Measurements from ENCODE around the gene HPCA.

DNA sequence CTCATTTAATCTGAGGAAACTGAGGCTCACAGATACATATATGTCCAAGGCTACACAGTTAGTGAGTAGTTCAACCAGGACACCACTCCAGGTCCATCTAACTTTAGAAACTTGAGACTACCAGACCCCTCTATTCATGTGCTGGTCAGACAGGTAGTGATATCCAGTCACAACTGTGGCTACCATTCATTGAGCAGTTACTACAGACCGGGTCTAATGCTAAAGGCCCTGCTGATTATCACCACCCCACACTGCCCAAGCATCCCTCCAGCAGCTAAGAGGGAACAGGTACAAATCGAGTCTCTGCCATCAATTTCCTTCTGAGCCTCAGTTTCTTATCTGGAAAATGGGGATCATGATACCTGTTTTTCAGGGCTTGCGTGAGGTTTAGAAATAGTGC, 5.3 kb downstream of the HPCA start:
- TF ChIP-seq, protein P1, sequence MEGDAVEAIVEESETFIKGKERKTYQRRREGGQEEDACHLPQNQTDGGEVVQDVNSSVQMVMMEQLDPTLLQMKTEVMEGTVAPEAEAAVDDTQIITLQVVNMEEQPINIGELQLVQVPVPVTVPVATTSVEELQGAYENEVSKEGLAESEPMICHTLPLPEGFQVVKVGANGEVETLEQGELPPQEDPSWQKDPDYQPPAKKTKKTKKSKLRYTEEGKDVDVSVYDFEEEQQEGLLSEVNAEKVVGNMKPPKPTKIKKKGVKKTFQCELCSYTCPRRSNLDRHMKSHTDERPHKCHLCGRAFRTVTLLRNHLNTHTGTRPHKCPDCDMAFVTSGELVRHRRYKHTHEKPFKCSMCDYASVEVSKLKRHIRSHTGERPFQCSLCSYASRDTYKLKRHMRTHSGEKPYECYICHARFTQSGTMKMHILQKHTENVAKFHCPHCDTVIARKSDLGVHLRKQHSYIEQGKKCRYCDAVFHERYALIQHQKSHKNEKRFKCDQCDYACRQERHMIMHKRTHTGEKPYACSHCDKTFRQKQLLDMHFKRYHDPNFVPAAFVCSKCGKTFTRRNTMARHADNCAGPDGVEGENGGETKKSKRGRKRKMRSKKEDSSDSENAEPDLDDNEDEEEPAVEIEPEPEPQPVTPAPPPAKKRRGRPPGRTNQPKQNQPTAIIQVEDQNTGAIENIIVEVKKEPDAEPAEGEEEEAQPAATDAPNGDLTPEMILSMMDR (IDR thresholded peaks at IDR 0.05), result no peak
- TF ChIP-seq POLR2AphosphoS5 (IDR thresholded peaks at IDR 0.05; ENCODE audit: low read depth, low read length), result no peak
- TF ChIP-seq, protein P2, sequence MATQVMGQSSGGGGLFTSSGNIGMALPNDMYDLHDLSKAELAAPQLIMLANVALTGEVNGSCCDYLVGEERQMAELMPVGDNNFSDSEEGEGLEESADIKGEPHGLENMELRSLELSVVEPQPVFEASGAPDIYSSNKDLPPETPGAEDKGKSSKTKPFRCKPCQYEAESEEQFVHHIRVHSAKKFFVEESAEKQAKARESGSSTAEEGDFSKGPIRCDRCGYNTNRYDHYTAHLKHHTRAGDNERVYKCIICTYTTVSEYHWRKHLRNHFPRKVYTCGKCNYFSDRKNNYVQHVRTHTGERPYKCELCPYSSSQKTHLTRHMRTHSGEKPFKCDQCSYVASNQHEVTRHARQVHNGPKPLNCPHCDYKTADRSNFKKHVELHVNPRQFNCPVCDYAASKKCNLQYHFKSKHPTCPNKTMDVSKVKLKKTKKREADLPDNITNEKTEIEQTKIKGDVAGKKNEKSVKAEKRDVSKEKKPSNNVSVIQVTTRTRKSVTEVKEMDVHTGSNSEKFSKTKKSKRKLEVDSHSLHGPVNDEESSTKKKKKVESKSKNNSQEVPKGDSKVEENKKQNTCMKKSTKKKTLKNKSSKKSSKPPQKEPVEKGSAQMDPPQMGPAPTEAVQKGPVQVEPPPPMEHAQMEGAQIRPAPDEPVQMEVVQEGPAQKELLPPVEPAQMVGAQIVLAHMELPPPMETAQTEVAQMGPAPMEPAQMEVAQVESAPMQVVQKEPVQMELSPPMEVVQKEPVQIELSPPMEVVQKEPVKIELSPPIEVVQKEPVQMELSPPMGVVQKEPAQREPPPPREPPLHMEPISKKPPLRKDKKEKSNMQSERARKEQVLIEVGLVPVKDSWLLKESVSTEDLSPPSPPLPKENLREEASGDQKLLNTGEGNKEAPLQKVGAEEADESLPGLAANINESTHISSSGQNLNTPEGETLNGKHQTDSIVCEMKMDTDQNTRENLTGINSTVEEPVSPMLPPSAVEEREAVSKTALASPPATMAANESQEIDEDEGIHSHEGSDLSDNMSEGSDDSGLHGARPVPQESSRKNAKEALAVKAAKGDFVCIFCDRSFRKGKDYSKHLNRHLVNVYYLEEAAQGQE (IDR thresholded peaks at IDR 0.05; ENCODE audit: insufficient read depth in 1 of 2, low read depth in 2 of 2, low read length in 1 of 2), result no peak
